WERI-Rb-1 (cell line): ENCODE measurements around the gene TMEM79.

ENCODE experiments used
- DNase-seq: peaks from one replicate; pipeline ENCODE4 v3.0.0-alpha.2; 2020
- H3K27ac ChIP-seq: fragments of 250-450 bp; sonication (Bioruptor Pico); 2 replicates; pipeline ENCODE4 v1.5.1; 2020; ENCODE audit warnings: mild to moderate bottlenecking, moderate library complexity
- H3K27me3 ChIP-seq: fragments of 250-450 bp; sonication (Bioruptor Pico); 2 replicates; pipeline ENCODE4 v1.5.1; 2021; ENCODE audit warnings: mild to moderate bottlenecking, low read depth, moderate library complexity; ENCODE audit not compliant: insufficient read depth, severe bottlenecking
- H3K36me3 ChIP-seq: fragments of 250-450 bp; sonication (Bioruptor Pico); 2 replicates; pipeline ENCODE4 v1.5.1; 2020; ENCODE audit warnings: mild to moderate bottlenecking, moderate library complexity
- H3K4me3 ChIP-seq: 2 replicates; pipeline ENCODE4 v1.5.1; 2011; ENCODE audit warnings: low read depth, mild to moderate bottlenecking, control low read depth, low read length
- H3K9me3 ChIP-seq: fragments of 250-450 bp; sonication (Bioruptor Pico); 2 replicates; pipeline ENCODE4 v1.5.1; 2021; ENCODE audit warnings: mild to moderate bottlenecking, moderate library complexity; ENCODE audit not compliant: severe bottlenecking
- CTCF ChIP-seq: IDR thresholded peaks from 2 replicates; pipeline ENCODE4 v1.5.1; 2011; ENCODE audit warnings: low read depth, mild to moderate bottlenecking, control low read depth, inconsistent platforms, low read length

TMEM79 gene

GRCh38 chr1:156284112-156284511, at the start of gene TMEM79:
TMEM79 (plus strand) TSS chr1:156284325; CDS start chr1:156285227, 902 bp downstream.
- no peaks in the 10 kb centered on the region for H3K9me3 ChIP-seq
- peak within 1 kb of the TSS; percentile 98 for H3K27ac ChIP-seq
- peak within 1 kb of the TSS; percentile 81 for H3K4me3 ChIP-seq
- no peak for DNase-seq
- H3K27me3 ChIP-seq = no peaks in the 10 kb centered on the region
- peaks cover 40% of the 10 kb centered on the region for H3K36me3 ChIP-seq
- TF ChIP-seq CTCF = no peak

DNA sequence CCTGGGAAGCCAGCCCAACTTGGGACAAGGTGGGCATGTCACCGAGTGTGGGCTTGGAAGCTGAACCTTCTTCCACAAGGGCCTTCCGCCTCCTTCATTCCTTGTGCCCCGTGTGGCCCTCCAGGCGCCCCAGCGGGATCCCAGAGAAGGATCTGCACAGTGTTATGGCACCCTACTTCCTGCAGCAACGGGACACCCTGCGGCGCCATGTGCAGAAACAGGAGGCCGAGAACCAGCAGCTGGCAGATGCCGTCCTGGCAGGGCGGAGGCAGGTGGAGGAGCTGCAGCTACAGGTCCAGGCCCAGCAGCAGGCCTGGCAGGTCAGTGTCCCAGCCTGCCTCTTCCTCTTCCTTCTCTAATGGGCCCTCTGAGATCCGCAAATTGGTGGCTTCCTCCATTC, 48.0 kb upstream of the TMEM79 start:
- Histone ChIP-seq H3K4me3 (no peak overlapping the region), H3K9me3 (no peaks in the 10 kb centered on the region), H3K27me3 (no peaks in the 10 kb centered on the region), H3K36me3 (peaks cover 82% of the 10 kb centered on the region), H3K27ac (no peak overlapping the region)
- no peak for DNase-seq
- TF ChIP-seq CTCF = no peak

- H3K4me3 ChIP-seq = no peak overlapping the region
- no peaks in the 10 kb centered on the region for H3K27me3 ChIP-seq
- peaks cover 76% of the 10 kb centered on the region for H3K36me3 ChIP-seq
- no peak for DNase-seq
- no peak overlapping the region for H3K27ac ChIP-seq
- no peak for TF ChIP-seq CTCF
- H3K9me3 ChIP-seq = no peaks in the 10 kb centered on the region
Measured at GRCh38 chr1:156238248-156238647, 45.9 kb upstream of the TMEM79 start.

- no peak overlapping the region for H3K27ac ChIP-seq
- H3K36me3 ChIP-seq = peaks cover 48% of the 10 kb centered on the region
- no peaks in the 10 kb centered on the region for H3K9me3 ChIP-seq
- no peak for DNase-seq
- H3K27me3 ChIP-seq = peaks cover 11% of the 10 kb centered on the region
- TF ChIP-seq CTCF = no peak
- no peak overlapping the region for H3K4me3 ChIP-seq
Measured at GRCh38 chr1:156241311-156241811, 42.8 kb upstream of the TMEM79 start.

DNA sequence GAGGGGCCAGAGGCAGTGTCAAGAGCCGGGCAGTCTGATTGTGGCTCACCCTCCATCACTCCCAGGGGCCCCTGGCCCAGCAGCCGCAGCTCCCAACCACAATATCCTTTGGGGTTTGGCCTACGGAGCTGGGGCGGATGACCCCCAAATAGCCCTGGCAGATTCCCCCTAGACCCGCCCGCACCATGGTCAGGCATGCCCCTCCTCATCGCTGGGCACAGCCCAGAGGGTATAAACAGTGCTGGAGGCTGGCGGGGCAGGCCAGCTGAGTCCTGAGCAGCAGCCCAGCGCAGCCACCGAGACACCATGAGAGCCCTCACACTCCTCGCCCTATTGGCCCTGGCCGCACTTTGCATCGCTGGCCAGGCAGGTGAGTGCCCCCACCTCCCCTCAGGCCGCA, 42.2 kb upstream of the TMEM79 start, which contains the start of gene BGLAP:
BGLAP (plus strand) TSS at position 259 of the 400 bp plus-strand sequence; CDS start at position 307, 48 bp downstream.
- DNase-seq = no peak
- H3K27ac ChIP-seq = no peak within 1 kb of the TSS

More for the DNA sequence above, 42.2 kb upstream of the TMEM79 start, which contains the start of gene BGLAP:
- Histone ChIP-seq H3K27me3 (peaks cover 11% of the 10 kb centered on the region), H3K4me3 (no peak within 1 kb of the TSS), H3K36me3 (peaks cover 42% of the 10 kb centered on the region), H3K9me3 (no peaks in the 10 kb centered on the region)
- TF ChIP-seq CTCF = no peak
